Measurements from ENCODE around the gene TCEAL8. TPM values are rescaled to one million over a fixed set of nuclear protein-coding genes. Genes with fewer than 3 reads are reported as not detected.
A peak's percentile ranks its signal among the peaks of the same experiment; 100 is the strongest.
"Not testable (repeated sequence)": the region's sequence is repeated elsewhere in the genome, so short reads cannot be mapped to it uniquely, and the experiment has no call there.

TCEAL8 gene, protein sequence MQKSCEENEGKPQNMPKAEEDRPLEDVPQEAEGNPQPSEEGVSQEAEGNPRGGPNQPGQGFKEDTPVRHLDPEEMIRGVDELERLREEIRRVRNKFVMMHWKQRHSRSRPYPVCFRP
- 128 and 162 TPM in 2 replicates for total RNA-seq (2014; rRNA removed; shearing (Covaris generic))

DNA sequence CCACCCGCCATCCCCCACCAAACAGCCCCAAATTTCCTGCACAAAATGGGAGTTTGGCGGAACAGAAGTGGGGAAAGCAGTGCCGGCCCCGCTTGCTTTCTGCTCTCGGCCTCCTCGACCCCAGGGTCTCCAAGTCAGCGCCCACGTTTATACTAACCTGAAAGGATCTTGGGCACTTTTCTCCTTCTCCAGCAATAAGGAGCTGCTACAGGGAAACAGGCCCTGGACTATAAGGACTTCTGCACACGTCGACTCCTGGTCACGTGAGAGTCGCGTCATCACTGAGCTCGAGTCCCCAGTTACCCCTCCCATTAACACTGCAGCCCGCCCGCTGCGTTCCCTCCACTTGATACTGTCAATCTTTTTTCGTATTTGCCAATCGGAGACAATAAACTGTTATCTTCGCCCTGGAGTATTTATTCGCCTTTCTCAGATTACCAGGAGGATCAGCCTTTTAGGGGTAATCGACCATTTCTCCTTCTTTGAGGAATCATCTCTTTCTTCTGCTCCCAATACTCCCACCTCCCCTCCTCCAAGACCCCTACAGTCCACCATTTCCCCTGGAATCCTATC is at the start of gene TCEAL8:
Gene TCEAL8, minus strand, starts transcription at position 235 of the 573 bp plus-strand sequence. CDS start 1,176 bp downstream, outside the sequence.
- DNase-seq (ENCODE audit: low spot score), result peak; percentile 94

DNA sequence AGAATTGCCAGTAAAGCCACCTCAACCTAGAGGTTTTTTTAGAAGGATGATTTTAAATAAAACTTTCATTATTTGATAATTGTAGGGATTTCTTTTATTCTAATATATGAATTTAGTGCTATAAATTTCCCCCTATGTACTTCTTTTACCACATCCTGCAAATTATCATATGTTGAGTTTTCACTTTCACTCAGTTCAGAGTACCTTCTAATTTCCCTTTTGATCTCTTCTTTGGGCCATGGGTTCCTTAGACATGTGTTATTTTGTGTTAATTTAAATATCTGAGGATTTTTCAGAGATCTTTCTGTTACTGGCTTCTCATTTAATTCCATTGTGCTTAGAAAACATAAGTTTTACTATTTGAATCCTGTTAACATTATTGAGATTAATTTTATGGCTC is 49.8 kb upstream of the TCEAL8 start:
- DNase-seq (ENCODE audit: low spot score), result no peak
- in situ Hi-C loops (cut with HindIII; ENCODE audit: low sequenced_read_pairs), result no loop called here

More for the DNA sequence above, at the start of gene TCEAL8:
- in situ Hi-C loops (cut with HindIII; ENCODE audit: low sequenced_read_pairs), result no loop called here

DNA sequence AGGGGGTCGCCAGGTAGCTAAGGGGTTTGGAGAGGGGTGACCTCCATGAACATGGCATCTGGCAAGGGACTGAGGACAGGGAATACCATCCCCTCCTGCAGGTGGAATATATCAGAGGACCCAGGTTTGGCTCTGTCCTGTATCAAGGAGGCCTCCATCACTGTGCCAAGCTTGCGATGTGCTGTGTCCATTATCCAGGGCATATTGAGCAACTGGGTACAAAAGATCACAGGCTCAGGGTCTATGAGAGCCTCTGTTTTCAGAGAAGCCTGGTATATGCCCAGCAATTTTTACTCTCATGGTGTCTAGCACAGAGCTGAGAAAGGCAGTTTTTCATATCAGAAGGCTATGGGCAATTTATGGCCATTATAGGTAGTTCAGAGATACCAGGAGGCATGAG is 38.2 kb upstream of the TCEAL8 start:
- in situ Hi-C loops (cut with HindIII; ENCODE audit: low sequenced_read_pairs), result no loop called here

GRCh38 chrX:103279624-103280023 is 24.7 kb upstream of the TCEAL8 start:
- in situ Hi-C loops (cut with HindIII; ENCODE audit: low sequenced_read_pairs), result no loop called here
- DNase-seq (ENCODE audit: low spot score), result no peak

More for the DNA sequence above, 38.2 kb upstream of the TCEAL8 start:
- no peak for DNase-seq (ENCODE audit: low spot score)

- DNase-seq (ENCODE audit: low spot score), result peak; percentile 93
These were observed 21.6 kb upstream of the TCEAL8 start, which contains the start of gene TCEAL5 for GRCh38 chrX:103276581-103277002. Gene TCEAL5, minus strand, starts transcription at chrX:103276750. Its CDS starts 2,187 bp downstream, at chrX:103274563.

DNA sequence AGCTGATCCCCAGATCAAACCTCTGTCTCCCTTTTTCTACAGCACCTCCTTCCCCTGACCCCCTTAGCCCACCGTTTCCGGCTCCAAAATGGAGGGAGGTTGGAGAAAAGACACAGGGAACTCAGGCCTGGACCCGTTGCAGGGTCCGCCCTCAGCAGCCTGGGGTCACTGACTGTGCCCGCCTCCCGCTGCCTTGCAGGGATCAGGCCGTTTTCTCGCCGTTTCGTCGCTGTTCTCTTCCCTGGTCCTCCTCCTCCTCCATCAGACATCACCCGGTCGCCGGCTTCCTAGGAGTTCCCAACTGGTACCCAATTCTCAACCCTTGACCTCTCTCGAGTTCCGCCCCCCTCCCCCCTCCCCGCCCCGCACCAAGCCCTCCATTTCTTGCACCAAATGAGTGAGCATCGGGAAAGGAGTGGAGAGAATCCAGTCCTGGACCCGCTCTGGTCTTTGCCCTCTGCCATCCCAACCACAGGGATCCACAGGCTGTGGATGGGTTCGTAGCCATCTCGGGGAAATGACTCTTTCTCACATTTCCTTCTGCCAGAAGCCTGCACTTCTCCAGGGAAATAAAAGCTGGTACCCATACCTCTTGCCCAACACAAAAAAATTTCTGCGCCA is 21.1 kb upstream of the TCEAL8 start:
- DNase-seq (ENCODE audit: low spot score), result peak; percentile 32
- in situ Hi-C loops (cut with HindIII; ENCODE audit: low sequenced_read_pairs), result no loop called here

More at GRCh38 chrX:103276581-103277002, 21.6 kb upstream of the TCEAL8 start, which contains the start of gene TCEAL5:
- in situ Hi-C loops (cut with HindIII; ENCODE audit: low sequenced_read_pairs), result no loop called here

DNA sequence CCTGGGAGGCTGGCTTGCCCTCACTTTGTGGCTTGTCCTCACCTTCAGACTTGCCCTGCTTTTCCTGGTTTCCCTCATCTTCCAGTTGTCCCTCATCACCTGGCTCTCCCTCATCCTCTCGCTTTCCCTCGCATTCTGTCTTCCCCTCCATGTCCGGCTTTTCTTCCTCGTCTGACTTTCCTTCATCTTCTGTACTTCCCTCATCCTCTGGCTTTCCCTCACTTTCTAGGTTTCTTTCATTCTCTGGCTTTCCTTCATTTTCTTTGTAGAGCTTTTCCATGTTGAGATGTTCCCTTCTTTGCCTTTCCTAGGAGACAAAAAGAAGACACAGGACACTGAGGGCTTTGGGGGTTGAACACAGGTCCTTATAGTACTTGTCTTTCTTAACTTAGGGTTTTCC is 19.3 kb upstream of the TCEAL8 start:
- DNase-seq (ENCODE audit: low spot score), result no peak
- in situ Hi-C loops (cut with HindIII; ENCODE audit: low sequenced_read_pairs), result no loop called here

DNA sequence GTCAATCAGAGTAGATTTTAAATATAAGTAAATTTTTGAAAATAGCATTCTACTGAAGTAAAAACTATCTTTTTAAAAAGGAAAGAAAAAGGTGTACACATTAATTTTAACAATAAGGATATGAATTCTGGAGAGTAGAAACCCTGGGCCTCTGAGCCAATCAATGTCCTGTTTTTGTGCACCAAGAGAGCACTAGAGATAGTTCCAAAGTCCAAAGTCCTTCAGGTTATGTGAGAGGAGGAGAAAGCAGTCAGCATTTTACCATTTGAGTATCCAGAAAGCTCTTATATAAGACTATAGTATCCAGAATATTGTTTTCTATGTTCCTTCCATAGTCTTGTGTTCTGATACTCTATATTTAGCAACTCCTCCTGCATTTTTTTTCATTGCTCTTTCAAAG is 3.3 kb upstream of the TCEAL8 start:
- in situ Hi-C loops (cut with HindIII; ENCODE audit: low sequenced_read_pairs), result no loop called here
- DNase-seq (ENCODE audit: low spot score), result no peak

DNA sequence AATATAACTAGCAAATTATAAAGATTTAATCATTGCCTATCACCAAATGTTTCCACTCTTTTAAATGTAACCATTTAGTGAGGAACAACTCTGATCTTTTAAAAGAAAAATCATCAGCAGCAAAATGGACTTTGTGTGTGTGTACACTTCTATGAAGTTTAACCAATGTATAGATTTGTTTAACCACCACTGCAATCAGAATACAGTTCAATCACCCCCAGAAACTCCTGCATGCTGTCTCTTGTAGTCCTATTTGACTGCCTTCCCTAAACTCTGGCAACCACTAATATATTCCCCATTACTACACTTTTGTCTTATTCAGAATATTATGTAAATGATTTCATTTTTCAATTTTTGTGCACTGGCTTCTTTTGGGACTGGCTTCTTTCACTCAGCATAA is 1.7 kb upstream of the TCEAL8 start:
- in situ Hi-C loops (cut with HindIII; ENCODE audit: low sequenced_read_pairs), result no loop called here
- DNase-seq (ENCODE audit: low spot score), result no peak

GRCh38 chrX:103254171-103254824 is 657 bp downstream of the TCEAL8 start:
- in situ Hi-C loops (cut with HindIII; ENCODE audit: low sequenced_read_pairs), result no loop called here
- DNase-seq (ENCODE audit: low spot score), result peak; percentile 75

DNA sequence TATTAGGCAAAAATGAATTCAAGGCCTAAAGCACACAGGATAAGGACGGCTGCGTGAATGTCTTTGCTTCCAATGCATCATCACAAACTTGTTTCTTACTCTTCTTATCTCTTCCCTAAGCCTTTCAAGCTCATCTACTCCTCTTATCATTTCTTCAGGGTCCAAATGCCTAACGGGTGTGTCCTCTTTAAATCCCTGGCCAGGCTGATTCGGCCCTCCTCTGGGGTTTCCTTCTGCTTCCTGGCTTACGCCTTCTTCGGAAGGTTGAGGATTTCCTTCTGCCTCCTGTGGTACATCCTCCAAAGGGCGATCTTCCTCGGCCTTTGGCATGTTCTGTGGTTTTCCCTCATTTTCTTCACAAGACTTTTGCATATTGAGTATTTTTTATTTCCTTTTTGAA is 1.3 kb downstream of the TCEAL8 start:
- in situ Hi-C loops (cut with HindIII; ENCODE audit: low sequenced_read_pairs), result no loop called here
- peak; percentile 38 for DNase-seq (ENCODE audit: low spot score)

DNA sequence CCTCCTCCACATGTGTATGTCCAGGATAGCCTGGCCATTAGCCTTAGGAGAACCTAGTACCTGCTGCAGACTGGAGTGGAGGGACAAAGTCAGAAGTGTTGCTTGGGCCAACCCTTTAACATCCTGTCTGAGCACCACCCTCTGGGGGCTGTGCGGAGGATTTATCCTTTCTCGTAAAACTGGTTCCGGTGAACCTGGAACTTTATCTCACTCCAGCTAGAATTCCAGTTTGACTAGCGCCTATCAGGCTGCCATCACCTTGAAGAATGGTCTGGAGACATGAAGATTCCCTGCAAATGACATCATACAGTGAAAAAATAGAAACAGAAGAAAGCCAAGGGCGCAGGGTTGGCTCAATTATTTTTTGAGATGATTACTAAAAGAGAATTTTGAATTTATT is 4.0 kb downstream of the TCEAL8 start:
- no peak for DNase-seq (ENCODE audit: low spot score)
- in situ Hi-C loops (cut with HindIII; ENCODE audit: low sequenced_read_pairs), result no loop called here

GRCh38 chrX:103249805-103250204 is 5.2 kb downstream of the TCEAL8 start:
- in situ Hi-C loops (cut with HindIII; ENCODE audit: low sequenced_read_pairs), result no loop called here
- DNase-seq (ENCODE audit: low spot score), result no peak

- peak; percentile 19 for DNase-seq (ENCODE audit: low spot score)
These were observed 6.4 kb downstream of the TCEAL8 start for GRCh38 chrX:103248553-103248952.

DNA sequence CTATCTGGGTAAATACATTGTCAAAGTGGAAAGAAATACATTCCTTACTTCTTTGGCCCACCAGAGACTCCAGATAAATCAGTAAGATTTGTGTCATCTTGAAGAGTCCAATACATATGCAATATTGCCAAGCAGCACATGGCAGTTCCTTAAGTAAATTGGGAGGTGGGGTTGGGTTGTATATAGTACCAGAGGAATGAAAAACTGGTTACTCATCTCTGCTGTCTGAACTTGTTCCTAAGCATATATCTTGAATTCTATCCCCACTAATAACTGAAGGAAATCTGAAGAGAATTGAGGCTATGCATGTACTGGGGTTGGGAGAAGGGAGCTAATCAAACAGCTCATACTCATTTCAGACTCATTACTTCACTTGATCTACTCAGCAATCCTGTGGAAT is 14.8 kb downstream of the TCEAL8 start:
- in situ Hi-C loops (cut with HindIII; ENCODE audit: low sequenced_read_pairs), result no loop called here
- no peak for DNase-seq (ENCODE audit: low spot score)

More at GRCh38 chrX:103248553-103248952, 6.4 kb downstream of the TCEAL8 start:
- in situ Hi-C loops (cut with HindIII; ENCODE audit: low sequenced_read_pairs), result no loop called here

DNA sequence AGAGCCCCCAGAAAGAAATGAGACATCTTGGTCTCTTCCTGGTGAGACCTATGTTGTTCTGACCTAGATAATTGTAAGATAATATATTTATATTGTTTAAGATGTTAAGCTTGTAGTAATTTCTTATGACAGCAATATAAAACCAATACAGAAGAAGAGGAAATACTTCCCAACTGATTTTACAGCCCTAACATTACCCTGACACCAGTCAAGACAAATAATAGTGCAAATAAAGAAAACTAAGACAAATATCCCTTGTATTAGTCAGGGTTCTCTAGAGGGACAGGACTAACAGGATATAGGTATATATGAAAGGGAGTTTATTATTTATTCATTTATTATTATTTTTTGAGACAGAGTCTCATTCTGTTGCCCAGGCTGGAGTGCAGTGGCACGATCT is 18.7 kb downstream of the TCEAL8 start:
- in situ Hi-C loops (cut with HindIII; ENCODE audit: low sequenced_read_pairs), result no loop called here
- DNase-seq (ENCODE audit: low spot score), result no peak

DNA sequence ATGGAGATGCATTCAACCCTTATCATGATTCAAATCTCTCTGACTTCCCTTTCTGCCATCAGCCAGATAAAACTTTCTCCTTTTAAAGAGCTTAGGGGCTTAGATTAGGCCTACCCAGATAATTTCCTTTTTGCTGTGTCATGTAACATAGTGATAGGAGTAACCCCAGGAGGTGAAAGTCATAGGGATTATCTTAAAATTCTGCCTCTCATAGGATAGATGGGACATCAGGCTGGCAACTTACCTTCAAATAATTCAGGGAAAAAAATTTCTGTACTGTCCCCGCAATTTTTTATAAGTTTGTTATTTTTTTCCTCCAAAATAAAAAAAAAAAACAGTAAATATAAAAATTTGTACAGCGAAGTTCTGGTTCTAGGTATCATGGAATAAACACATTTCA is 19.3 kb downstream of the TCEAL8 start:
- in situ Hi-C loops (cut with HindIII; ENCODE audit: low sequenced_read_pairs), result not testable (repeated sequence)

DNA sequence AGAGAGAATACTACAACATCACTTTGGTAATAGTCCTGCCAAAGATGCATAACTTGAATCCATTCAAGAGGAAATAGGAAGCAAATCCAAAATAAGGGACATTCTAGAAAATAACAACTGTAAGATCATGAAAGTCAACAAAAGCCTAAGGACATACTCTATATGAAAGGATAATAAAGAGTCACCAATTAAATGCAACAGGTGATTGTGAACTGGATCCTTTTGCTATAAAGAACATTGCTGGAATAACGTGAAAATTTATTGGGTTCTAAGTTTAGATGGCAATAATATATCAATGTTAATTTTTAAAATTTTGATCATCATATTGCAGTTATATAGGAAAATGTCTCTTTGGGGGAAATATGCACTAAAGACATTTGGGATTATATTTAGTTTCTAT is 20.1 kb downstream of the TCEAL8 start:
- in situ Hi-C loops (cut with HindIII; ENCODE audit: low sequenced_read_pairs), result no loop called here
- DNase-seq (ENCODE audit: low spot score), result no peak

More for the DNA sequence above, 19.3 kb downstream of the TCEAL8 start:
- DNase-seq (ENCODE audit: low spot score), result not testable (repeated sequence)

DNA sequence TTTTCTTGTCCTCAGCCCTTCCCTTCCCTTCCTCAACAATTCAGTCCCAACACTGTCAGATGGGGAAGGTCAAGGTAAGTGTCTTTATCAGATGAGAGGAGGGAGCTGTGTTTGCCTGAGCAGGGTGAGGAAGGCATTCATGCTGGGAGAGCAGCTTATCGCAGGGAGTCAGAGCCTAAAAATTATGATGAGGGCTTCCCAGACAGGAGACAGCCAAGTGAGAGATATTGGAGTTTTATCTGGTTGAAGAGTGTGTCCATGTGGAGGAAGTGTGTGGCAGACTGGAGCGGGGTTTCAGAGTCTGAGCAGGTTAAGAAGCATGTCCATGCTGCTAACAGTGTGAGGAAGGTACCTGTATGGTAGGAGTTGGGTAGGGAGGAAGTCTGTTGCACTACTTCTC is 21.7 kb downstream of the TCEAL8 start:
- in situ Hi-C loops (cut with HindIII; ENCODE audit: low sequenced_read_pairs), result no loop called here
- no peak for DNase-seq (ENCODE audit: low spot score)

DNA sequence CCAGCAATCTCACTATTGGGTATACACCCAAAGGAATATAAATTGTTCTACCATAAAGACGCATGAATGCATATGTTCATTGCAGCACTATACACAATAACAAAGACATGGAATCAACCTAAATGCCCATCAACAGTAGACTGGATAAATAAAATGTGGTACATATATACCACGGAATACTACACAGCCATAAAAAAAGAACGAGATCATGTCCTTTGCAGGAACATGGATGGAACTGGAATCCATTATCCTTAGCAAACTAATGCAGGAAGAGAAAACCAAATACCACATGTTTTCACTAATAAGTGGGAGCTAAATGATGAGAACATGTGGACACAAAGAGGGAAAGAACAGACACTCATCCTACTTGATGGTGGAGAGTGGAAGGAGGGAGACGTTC is 29.0 kb downstream of the TCEAL8 start:
- in situ Hi-C loops (cut with HindIII; ENCODE audit: low sequenced_read_pairs); DNase-seq (ENCODE audit: low spot score): not testable (repeated sequence)
